Raji (cell line): ENCODE measurements around the gene WWC2.

Experiments used
- POLR2A ChIP-seq: IDR thresholded peaks from 2 replicates; pipeline ENCODE4 v1.6.1; 2011; ENCODE audit warnings: low read depth, low read length, control low read depth; ENCODE audit not compliant: insufficient read depth

WWC2 gene

DNA sequence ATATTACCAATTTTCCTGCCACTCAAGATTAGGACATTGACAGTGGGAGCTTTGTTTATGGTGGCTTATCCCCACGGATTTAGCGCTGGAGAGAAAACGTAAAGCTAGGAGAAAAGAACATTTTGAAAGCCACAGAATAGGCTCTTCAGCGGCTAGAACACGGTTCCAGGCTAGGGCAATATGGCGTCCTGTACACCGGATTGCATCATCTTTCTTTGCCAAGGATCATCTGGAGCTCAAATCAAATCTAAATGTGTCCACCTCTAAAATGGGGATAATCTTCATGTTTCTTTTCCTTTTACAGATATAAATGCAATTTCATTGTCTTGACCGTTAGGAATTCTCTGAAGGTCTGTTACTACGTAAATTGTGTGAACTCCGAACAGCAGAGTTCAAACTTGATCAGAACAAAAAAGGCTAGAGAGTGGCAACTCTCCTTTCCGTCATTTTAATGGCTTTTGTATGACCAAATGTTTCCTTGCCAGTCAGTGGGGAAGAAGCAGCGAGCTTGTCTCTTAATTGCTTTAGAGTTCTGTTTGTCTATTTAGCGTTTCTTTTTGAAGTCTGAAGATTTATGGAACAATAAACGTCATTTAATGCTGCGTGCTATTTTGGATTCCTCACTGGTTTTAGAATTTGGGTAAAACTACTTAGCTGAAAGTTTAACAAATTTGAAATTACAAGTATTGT, 2.6 kb upstream of the WWC2 start:
- TF ChIP-seq POLR2A, result no peak

DNA sequence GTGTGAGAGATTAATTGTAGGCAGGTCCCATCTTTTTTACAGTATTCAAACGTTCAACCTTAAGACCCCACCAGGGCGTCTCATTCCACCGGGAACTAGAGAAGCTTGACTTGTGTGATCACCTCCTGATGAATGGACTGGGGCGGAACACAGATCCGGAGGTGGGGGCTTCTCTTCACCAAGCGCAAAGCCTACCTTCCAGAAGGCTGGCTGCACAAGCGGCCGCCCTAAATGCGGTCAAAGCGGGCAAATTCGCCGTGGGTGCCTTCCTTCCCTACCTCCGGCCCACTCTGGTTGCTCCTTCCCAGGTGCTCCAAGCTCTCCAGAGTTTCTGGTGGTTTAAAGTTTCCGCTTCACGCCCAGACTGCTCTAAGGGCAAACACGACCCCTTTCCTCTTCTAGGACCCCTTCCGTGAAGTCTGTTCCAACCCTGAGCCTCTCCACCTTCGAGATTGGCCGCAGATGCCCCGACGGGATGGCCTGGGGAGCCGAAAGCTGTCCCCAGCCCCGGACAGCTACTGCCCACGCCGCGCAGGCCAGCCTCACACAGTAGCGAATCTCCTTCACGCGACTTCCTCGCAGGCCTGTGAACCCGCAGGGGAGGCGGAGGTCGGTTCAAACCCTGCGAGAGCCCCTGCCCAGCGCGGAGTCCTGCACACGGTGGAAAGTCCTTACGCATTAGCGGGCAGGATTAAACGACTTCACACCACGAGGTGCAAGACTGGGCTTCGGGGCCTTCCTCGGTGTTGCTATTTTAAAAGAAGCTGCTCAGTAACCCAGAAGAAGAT, 1.6 kb upstream of the WWC2 start:
- no peak for TF ChIP-seq POLR2A

DNA sequence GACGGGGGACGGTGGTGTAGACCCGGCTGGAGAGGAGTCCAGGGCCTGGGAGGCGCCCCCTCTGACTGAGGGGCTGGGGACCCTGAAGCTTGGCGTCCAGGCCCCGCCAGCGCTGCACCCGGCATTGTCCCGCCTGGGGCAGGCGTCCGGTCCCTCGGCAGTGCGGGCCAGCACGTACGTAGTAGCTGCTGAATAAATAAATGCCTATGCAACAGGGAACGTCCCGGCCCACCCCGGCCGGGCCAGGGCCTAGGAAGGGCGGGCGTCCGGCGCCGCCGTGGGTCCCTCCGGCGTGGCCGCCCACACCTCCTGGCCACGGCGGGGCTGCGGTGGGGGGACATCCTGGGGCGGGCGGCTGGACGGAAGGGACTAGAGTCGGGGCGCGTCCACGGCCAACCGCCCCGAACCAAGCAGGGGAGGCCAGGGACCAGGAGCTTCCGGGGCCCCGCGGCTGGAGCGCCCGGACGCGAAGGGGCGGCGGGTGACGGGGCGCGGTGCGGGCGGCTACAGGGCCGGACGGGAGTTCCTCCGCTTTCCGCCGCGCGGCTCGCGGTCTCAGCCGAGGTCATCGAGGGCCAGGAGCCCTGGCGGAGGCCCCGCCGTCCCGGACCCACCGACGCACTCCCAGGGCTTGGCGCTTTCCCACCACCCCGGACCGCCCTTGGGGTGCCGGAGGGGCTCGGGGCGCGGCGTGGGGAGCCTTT, 886 bp upstream of the WWC2 start:
- TF ChIP-seq POLR2A, result no peak

DNA sequence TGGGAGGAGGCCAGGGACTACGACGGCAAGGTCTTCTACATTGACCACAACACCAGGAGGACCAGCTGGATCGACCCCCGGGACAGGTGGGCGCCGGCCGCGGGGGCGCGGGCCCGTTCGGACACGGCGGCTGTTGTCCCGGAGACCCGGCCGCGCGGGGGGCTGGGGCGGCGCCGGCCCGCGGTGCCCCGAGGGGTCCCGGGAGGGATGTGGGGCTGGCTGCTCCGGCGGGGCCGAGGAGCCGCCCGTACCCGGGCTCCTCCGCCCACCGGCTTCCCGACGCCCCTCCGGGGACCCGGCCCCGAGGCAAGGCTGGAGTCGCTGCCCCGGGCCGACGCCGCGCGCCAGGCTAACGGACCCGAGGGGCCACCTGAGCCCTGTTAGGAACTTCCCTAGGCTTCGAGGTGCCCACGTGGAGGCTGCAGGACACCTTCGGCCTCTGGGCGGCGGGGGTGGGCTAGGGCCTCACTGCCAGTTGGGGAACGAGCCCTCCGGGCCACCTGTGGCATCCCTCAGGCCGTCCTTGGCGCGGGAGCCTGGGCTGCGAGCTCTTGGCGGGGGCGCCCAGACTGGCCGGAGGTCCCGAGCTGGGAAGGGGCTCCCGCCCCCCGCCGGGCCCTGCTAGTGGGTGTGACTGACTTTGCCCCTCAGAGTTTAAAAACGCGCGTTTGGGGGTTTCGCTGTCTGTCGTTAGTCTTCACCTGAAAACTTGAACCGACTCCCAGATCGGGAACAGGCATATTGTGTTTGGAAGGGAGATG, 660 bp downstream of the WWC2 start:
- no peak for TF ChIP-seq POLR2A

DNA sequence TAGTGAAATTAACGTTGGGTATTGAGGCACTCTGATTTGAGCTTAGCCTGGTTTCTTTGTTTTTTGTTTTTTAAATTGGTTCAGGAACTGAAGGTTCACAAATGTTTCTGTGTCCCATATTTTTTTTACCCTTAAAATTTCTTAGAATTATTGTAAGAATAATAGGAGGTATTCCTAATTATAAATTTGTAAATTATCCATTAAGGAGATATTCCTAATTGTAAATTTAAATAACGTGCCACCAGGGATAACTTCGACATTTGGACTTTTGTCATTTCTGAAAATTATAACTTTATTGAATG, 1.2 kb downstream of the WWC2 start:
- TF ChIP-seq POLR2A, result no peak

DNA sequence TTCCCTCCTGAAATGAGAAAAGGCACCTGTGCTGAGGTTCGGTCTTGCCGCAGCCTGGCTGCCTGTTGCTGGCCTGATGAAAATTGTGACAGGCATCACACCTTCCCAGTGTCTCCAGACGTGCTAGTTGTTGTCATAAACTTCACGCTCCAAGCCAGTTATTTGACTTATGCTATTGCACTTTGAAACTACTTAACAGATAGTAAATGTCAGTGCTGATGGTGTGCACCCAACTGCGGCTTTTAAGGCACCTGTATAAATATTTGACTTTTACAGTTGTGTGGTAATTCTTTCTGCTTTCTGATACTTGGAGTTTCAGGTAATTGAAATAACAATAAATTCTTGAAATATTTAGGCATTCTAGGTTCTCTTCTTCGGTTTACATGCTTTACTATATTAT, 1.8 kb downstream of the WWC2 start:
- no peak for TF ChIP-seq POLR2A

DNA sequence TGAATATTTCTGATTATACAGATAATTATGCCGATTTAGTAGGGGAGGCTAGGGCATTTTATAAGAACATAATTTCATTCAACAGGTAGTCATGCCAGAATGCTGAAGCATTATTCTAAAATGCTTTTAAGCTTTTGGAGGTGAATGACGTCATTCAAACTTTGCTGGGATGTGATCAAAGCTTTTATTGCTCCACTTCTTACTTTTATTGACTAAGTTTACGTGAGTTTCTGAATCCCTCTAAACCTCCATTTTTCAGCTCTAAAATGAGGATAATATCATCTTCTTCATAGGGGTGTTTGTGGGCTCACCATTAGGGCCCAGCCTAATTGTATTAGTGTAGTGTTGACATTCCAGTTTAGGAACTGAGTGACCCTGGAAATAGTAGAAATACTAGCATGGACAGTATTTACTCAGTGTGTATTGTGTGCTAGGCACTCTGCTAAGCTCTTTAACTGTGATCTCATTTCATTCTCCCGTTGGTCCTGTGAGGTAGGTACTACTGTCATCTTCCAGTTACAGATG, 3.0 kb downstream of the WWC2 start:
- TF ChIP-seq POLR2A, result no peak

DNA sequence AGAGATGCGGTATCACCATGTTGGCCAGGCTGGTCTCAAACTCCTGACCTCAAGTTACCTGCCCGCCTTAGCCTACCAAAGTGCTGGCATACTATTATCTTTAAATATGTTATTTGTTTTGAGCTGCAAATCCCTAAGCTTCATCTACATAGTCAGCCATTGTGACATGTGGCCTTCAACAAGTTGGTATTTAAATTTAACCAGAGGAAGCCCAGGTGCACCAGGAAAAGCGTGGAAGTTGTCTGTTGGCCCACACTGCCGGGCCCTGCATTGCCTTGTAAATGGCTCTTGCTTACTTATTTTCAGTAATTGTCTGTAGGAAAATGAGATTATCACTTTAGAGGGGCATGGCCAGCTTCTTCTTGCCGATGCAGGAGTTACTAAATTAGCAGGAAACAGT, 6.0 kb downstream of the WWC2 start:
- TF ChIP-seq POLR2A, result no peak

DNA sequence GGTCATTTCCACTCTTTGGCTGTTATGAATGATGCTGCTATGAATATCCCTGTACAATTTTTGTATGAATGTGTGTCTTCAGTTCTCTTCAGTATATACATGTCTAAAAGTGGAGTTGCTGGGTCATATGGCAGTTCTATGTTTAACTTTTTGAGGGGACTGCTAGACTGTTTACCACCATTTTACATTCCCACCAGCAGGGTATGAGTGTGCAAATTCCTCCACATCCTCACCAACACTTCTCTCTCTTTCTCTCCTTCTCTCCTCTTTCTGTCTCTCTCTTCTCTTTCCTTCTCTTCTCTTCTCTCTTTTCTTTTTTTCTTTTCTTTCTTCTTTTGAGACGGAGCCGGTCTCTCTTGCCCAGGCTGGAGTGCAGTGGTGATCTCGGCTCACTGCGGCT, 7.8 kb downstream of the WWC2 start:
- no peak for TF ChIP-seq POLR2A

DNA sequence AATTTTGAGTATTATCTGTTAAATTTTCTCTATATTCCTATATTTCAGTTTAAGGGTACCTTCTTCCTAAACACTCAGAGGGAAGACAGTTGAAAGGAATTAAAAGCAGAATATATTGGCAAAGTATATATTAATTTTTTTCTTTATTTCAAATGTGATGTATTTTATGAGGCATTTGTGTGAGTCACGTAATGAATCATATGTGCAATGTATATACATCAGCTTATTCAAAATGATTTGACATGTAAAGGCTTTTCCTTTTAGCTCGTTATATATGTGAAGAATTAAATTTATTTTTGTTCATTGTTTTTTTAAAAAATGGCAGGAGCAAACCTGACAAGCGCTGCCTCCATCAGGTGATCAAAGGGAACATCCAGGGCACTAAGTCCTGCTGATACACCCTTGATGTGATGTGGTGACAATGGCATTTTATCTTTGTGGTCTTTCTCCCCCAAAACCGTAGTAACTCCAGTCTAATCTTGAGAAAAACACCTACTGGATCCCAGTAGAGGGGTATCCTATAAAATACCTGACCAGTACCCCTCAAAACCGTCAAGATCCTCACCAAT, 8.9 kb downstream of the WWC2 start:
- TF ChIP-seq POLR2A, result no peak

DNA sequence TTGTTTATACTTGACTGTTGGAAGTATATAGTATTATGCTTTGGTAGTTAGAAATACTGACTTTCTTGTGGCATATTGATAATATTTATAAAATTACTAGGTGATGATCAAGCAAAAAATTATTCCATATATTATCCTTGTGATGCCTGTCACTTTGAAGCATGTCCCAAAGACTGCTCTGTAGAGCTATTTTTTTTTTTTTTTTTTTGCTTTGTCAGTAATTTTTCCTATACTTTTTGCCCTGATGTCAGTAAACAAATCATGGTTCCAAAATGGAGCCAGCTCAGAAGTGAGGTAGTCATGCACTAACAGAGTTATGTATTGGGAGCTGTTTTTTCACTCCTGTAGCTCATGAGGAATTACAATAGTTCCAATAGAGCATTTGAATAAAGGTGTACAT, 11.2 kb downstream of the WWC2 start:
- TF ChIP-seq POLR2A, result no peak

DNA sequence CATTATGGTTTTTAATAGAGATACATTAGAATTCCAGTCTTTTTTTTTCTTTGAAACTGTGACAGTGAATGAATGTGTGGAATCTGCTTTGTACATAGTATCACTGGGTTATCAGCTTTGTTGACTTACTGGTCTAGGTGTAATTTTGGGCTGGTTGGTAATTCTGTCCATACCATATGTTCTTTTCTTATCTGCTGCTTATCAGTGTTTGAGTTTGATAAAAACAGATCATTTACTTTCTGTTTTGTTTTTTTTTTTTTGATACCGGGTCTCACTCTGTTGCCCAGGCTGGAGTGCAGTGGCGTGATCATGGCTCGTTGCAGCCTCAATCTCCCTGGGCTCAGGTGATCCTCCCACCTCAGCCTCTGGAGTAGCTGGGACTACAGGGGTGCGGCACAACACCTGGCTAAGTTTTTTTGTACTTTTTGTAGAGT, 12.4 kb downstream of the WWC2 start:
- TF ChIP-seq POLR2A, result no peak

DNA sequence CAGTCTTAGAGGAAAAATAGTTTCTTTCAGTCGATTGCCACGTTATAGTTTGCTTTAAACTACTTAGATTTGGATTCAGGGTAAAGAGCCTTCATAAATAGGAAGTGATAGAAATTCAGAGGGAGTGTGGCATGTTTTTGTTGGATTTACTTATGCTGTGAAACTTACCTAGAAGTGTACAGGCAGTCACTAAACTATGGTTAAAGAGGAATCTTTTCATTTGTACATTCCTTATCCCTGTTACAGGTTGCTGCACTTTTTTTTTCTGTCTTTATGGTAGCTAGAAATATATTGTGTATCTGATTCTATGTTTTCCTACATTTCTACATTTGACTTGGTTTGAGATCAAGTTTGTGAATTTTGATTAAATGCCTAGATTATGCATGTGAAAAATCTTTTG, 19.1 kb downstream of the WWC2 start:
- TF ChIP-seq POLR2A, result no peak

DNA sequence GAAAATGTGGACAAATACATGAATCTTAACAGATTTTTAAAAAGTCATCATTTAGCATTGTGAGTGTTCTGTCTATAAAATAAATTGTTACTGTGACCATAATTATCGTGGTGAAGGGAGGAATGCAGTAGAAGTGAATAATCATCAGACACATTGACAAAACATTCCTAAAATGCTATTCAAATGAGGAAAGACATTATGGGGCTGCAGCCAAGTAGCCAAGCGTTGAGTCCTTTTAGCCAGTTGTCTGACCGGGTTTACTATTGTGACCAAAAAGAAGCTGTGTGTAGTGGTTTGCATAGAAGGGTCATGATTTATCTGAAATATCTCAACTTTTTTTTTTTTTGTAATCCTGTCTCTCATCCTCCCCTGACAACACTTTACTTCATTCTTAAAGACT, 19.5 kb downstream of the WWC2 start:
- no peak for TF ChIP-seq POLR2A

DNA sequence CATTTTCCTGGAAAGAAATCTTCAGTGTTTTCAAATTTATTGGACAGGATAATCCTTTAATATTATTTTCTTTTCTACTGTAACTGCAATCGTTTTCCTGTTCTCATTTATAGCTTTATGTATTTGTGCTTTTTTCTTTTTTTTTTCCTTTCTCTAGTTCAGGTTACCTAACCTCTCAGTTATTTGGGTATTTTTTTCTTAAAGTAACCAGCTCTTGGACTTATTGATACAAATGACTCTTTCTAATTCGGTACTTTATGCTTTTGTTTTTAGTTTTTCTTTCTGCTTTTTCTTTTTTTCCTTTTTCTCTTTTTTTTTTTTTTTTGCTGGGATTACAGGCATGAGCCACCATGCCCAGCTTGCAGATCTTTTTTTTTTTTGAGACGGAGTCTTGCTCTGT, 25.2 kb downstream of the WWC2 start:
- TF ChIP-seq POLR2A, result no peak

DNA sequence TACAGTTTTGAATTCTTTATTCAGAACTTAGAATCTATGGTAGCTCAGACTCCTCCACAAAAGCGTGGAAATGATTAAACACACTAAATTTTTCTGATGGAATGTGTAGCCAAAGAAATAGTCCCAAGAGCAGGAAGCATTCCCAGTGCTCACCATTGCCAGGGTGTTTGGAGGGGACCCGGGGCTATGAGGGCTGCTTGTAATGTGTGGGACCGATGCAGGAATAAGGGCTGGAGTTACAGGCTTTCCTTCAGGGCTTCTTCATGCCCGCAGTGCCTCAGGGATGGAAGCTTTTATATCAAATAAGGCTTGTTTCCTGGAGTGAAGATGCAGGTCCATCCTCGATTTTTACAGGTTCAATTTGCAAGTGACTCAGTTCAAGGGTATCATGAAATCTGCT, 25.8 kb downstream of the WWC2 start:
- no peak for TF ChIP-seq POLR2A

DNA sequence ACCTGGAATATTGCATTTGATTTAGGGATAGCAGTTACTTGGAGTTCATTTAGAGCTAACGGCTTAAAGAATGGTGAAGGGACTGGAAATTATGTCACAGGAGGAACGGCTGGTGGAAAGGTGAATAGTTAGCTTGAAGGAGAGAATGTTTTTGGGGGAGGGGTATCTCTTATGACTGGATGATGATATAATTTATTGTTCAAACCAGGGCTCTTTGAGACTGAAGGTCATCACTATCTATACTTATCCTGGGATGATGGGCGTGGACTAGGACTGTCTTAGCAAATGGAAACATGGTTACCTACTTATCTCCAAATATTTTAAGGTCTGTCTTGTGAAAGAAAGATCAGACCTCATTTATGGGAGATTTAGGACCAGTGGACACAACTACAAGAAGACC, 30.1 kb downstream of the WWC2 start:
- no peak for TF ChIP-seq POLR2A
